IPS-18c (cell line): ENCODE measurements around the gene ANKRD18A.
"Not testable (repeated sequence)": the region's sequence is repeated elsewhere in the genome, so short reads cannot be mapped to it uniquely, and the experiment has no call there.

ENCODE experiments used
- H3K4me3 ChIP-seq: 2 replicates; pipeline ENCODE4 v1.7.0; 2013; ENCODE audit warnings: low read depth, mild to moderate bottlenecking, low read length, moderate library complexity; ENCODE audit not compliant: insufficient read depth
- H3K9me3 ChIP-seq: one replicate; pipeline ENCODE4 v1.6.1; 2013; ENCODE audit warnings: mild to moderate bottlenecking, low read length, moderate library complexity; ENCODE audit not compliant: control insufficient read depth, insufficient read depth

Gene ANKRD18A

GRCh38 chr9:38563911-38564310 lies 56.5 kb downstream of the ANKRD18A start:
- not testable (repeated sequence) for H3K9me3 ChIP-seq, H3K4me3 ChIP-seq

- not testable (repeated sequence) for H3K4me3 ChIP-seq, H3K9me3 ChIP-seq
Measured at GRCh38 chr9:38561134-38561533, 59.3 kb downstream of the ANKRD18A start.

DNA sequence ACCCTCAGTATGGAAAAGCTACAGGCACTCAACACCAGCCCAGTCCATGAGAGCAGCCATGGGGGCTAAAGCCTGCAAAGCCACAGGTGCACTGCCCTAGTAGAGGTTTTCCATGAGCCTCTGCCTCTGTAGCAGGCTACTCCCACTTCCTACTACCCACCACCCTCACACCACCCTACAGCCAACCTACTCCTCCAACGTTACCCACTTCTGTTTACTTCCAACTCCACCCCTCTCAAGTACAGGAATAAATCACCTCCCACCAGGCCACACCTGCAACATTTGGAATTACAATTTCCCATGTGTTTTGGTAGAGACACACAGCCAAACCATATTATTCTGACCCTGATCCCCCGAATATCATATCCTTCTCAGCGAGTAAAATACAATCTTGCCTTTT lies 61.2 kb downstream of the ANKRD18A start:
- not testable (repeated sequence) for H3K4me3 ChIP-seq, H3K9me3 ChIP-seq

GRCh38 chr9:38557746-38558145 lies 62.6 kb downstream of the ANKRD18A start:
- not testable (repeated sequence) for H3K9me3 ChIP-seq, H3K4me3 ChIP-seq

DNA sequence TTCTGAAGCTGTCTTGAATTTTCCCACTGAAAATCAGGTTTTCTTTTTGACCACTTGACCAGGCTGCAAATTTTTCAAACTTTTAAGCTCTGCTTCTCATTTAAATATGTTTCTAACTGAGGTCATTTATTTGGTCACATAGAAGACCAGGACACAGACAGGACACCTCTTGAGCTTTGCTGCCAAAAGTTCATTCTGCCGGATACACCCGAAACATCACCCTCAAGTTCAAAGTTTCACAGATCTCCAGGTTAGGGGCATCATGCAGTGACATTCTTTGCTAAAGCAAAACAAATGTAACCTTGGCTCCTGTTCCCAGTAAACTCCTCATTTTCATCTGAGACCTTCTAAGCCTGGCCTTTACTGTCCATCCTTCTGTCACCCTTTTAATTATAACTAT lies 65.4 kb downstream of the ANKRD18A start:
- not testable (repeated sequence) for H3K4me3 ChIP-seq

GRCh38 chr9:38553019-38553418 lies 67.4 kb downstream of the ANKRD18A start:
- H3K9me3 ChIP-seq, H3K4me3 ChIP-seq: not testable (repeated sequence)

More for the DNA sequence above, 65.4 kb downstream of the ANKRD18A start:
- H3K9me3 ChIP-seq = not testable (repeated sequence)

- not testable (repeated sequence) for H3K9me3 ChIP-seq, H3K4me3 ChIP-seq
Measured at GRCh38 chr9:38546497-38547163, 73.8 kb downstream of the ANKRD18A start.

DNA sequence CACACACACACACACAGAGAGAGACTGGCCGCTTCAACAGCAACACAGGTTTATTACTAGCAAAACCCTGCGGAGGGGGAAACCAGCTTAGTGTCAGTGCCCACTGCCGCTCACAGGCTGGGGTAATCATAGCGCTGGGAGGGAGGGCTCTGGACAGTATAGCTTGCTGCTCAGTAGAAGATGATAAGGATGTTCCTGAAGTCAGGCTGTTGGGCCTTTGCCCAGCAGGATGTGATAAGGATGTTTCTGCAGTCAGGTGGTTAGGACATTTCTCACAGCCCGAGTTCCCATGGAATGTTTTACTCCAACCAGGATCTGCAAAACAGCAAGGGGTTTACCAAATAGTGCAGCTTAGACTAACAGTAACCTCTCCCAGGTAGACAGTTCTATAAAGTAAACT lies 79.9 kb downstream of the ANKRD18A start:
- H3K9me3 ChIP-seq, H3K4me3 ChIP-seq: not testable (repeated sequence)

DNA sequence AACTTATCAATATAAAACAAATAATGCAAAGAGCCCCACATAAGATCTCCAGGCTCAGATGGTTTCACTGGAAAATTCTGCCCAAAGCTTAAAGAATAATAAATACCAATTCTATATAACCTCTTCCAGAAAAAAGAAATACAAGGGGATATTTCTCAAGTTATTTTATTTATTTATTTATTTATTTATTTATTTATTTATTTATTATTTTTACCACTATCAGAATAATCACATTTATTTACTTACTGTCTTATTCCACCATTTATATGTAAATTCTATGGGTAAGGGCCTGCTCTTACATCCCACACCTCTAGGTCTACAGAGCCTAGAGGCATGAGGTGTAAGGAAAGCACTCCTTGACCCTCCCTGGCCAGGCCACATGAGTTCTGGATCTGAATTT lies 91.1 kb downstream of the ANKRD18A start:
- H3K9me3 ChIP-seq = peaks cover 2% of the 10 kb centered on the region
- H3K4me3 ChIP-seq = no peak overlapping the region

- H3K9me3 ChIP-seq = peaks cover 2% of the 10 kb centered on the region
- H3K4me3 ChIP-seq = no peak overlapping the region
Measured at GRCh38 chr9:38527503-38527902, 92.9 kb downstream of the ANKRD18A start.

DNA sequence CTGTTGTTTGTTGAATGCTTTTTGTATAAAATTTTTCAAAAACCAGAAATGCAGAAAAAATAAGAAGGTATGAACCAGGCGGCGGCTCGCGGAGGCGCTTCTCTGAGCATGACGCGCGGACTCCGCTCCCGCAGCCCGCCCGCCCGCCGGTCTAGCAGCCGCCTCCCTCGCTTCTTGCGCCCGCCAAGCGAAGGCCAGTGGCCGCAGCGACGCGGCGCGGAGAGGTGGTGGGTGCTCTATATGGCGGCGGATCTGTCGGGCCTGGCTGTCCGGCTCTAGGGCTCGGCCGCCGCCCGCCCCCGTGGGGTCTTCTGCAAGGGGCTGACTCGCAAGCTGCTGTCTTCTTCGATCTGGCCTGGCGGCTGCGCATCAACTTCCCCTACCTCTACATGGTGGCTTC lies 93.8 kb downstream of the ANKRD18A start:
- H3K4me3 ChIP-seq = no peak overlapping the region
- peaks cover 2% of the 10 kb centered on the region for H3K9me3 ChIP-seq

DNA sequence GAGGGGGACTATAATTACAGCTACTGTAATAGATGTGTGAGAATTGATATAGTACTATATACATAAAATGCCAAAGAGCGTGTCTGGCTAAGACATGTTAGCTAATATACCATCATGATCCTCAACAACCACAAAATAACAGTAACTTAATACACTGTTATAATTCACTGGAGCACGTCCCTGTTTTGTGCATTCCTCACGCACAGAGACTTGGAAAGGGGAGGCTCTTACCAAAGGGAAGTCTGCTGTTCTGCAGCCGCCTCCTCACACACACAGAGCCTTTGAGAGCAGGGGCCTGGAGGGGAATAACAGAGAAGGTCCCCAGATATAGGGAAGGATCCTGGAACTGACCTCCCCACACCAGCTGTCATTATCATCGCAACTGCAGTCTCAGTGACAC lies 97.3 kb downstream of the ANKRD18A start:
- Histone ChIP-seq H3K4me3 (no peak overlapping the region), H3K9me3 (peaks cover 2% of the 10 kb centered on the region)

DNA sequence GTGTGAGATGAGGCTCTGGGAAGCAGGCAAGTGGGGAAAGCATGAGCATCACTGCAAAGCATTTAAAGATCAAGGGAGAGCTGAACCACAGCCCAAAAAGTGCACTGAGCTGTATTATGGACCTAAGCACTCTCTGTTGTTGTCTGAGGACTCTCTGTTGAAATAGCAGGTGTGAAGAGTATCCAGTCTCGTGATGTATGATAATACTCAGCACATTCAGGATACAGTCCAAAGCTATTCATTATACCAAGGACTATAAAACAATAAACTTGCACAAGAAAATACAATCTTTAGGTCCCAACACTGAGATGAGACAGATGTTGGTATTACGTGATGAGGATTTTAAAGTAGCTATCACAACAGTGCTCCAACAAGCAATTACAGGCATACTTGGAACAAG lies 98.6 kb downstream of the ANKRD18A start:
- Histone ChIP-seq H3K9me3 (peaks cover 2% of the 10 kb centered on the region), H3K4me3 (no peak overlapping the region)
